ENCODE data around the gene MAPKAP1.
A peak's percentile ranks its signal among the peaks of the same experiment; 100 is the strongest.

DNA sequence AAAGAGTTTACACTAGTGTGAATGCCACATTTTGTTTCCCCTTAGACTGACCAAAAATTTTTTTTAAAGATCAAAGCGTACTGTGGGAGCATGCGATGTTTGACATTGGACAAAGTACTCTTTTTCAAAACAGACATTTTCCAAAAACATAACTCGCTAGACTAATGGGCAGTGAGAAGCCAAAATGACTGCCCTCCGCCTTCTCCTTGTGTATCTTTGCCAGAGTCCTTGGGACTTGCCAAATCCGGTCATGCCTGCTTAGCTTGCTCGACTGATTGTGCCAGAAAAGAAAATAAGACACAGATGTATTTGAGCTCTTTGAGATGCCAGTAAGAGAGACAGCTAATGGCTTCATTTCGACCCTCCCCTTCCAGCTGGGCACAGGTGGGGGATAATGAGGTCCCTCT, 157.5 kb downstream of the MAPKAP1 start:
- TF ChIP-seq, protein P1, sequence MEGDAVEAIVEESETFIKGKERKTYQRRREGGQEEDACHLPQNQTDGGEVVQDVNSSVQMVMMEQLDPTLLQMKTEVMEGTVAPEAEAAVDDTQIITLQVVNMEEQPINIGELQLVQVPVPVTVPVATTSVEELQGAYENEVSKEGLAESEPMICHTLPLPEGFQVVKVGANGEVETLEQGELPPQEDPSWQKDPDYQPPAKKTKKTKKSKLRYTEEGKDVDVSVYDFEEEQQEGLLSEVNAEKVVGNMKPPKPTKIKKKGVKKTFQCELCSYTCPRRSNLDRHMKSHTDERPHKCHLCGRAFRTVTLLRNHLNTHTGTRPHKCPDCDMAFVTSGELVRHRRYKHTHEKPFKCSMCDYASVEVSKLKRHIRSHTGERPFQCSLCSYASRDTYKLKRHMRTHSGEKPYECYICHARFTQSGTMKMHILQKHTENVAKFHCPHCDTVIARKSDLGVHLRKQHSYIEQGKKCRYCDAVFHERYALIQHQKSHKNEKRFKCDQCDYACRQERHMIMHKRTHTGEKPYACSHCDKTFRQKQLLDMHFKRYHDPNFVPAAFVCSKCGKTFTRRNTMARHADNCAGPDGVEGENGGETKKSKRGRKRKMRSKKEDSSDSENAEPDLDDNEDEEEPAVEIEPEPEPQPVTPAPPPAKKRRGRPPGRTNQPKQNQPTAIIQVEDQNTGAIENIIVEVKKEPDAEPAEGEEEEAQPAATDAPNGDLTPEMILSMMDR (IDR thresholded peaks at IDR 0.05): no peak
- no peak for TF ChIP-seq POLR2A (IDR thresholded peaks at IDR 0.05)
- no peak for TF ChIP-seq EP300 (IDR thresholded peaks at IDR 0.05)
- TF ChIP-seq POLR2AphosphoS5 (IDR thresholded peaks at IDR 0.05): peak; percentile 88

Measured in gastroesophageal sphincter (tissue), 3 donors.